ENCODE data around the gene BICC1.

DNA sequence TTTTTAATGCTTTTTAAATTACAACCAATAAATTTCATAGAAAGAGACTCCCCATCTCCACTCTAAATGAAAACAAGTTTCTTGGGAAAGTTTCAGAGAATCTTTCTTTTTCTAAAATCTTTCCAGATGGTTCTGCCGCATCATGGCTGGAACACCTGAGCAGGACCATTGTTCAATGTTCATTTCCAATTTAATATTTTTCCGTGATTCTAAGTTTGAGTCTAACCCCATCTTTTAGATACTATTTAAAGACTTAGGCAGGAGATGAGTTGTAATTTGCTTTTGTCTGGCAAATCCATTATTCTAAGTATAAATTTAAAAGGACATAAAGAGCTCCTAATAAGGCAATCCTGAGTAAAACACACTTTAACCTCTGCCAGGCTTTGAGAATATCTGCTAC, 325.2 kb downstream of the BICC1 start:
- no peak for TF ChIP-seq POLR2A (IDR thresholded peaks at IDR 0.05)
- TF ChIP-seq, protein P1, sequence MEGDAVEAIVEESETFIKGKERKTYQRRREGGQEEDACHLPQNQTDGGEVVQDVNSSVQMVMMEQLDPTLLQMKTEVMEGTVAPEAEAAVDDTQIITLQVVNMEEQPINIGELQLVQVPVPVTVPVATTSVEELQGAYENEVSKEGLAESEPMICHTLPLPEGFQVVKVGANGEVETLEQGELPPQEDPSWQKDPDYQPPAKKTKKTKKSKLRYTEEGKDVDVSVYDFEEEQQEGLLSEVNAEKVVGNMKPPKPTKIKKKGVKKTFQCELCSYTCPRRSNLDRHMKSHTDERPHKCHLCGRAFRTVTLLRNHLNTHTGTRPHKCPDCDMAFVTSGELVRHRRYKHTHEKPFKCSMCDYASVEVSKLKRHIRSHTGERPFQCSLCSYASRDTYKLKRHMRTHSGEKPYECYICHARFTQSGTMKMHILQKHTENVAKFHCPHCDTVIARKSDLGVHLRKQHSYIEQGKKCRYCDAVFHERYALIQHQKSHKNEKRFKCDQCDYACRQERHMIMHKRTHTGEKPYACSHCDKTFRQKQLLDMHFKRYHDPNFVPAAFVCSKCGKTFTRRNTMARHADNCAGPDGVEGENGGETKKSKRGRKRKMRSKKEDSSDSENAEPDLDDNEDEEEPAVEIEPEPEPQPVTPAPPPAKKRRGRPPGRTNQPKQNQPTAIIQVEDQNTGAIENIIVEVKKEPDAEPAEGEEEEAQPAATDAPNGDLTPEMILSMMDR (IDR thresholded peaks at IDR 0.05) = no peak
- TF ChIP-seq EP300 (IDR thresholded peaks at IDR 0.05) = no peak
- TF ChIP-seq POLR2AphosphoS5 (IDR thresholded peaks at IDR 0.05) = no peak

All from upper lobe of left lung (tissue), 4 donors.